Hepatocyte (in vitro differentiated cells): ENCODE measurements around the gene PRRT3. TPM values are rescaled to one million over a fixed set of nuclear protein-coding genes. Genes with fewer than 3 reads are reported as not detected.
A peak's percentile ranks its signal among the peaks of the same experiment; 100 is the strongest.

Source experiments
- DNase-seq: peaks from one replicate; pipeline ENCODE4 v3.0.0-alpha.2; 2016; ENCODE audit warnings: low spot score
- H2AFZ ChIP-seq: fragments of 200-600 bp; sonication (generic); 2 replicates; pipeline ENCODE4 v1.6.0; 2016; ENCODE audit warnings: antibody characterized with exemption, mild to moderate bottlenecking
- H3K27ac ChIP-seq: fragments of 200-600 bp; sonication (generic); 2 replicates; pipeline ENCODE4 v1.5.1; 2016; ENCODE audit warnings: mild to moderate bottlenecking
- H3K27me3 ChIP-seq: fragments of 200-600 bp; sonication (generic); 2 replicates; pipeline ENCODE4 v1.6.1; 2016
- H3K36me3 ChIP-seq: fragments of 200-600 bp; sonication (generic); replicated peaks from 2 replicates; pipeline ENCODE4 v1.5.1; 2016; ENCODE audit warnings: low read depth; ENCODE audit not compliant: insufficient read depth
- H3K4me1 ChIP-seq: fragments of 200-600 bp; sonication (generic); 2 replicates; pipeline ENCODE4 v1.5.1; 2016; ENCODE audit warnings: mild to moderate bottlenecking, moderate library complexity; ENCODE audit not compliant: insufficient read depth
- H3K4me2 ChIP-seq: fragments of 200-600 bp; sonication (generic); 2 replicates; pipeline ENCODE4 v1.6.0; 2016
- H3K4me3 ChIP-seq: fragments of 200-600 bp; sonication (generic); 2 replicates; pipeline ENCODE4 v1.5.1; 2016; ENCODE audit warnings: mild to moderate bottlenecking
- H3K79me2 ChIP-seq: fragments of 200-600 bp; sonication (generic); 2 replicates; pipeline ENCODE4 v1.6.0; 2017; ENCODE audit warnings: mild to moderate bottlenecking
- H3K9me2 ChIP-seq: fragments of 200-600 bp; sonication (generic); replicated peaks from 2 replicates; pipeline ENCODE4 v1.6.0; 2017; ENCODE audit warnings: mild to moderate bottlenecking; ENCODE audit not compliant: insufficient read depth
- H3K9me3 ChIP-seq: fragments of 200-600 bp; sonication (generic); 2 replicates; pipeline ENCODE4 v1.5.1; 2016; ENCODE audit warnings: low read depth, mild to moderate bottlenecking
- H4K20me1 ChIP-seq: fragments of 200-600 bp; sonication (generic); 2 replicates; pipeline ENCODE4 v1.6.0; 2016; ENCODE audit warnings: mild to moderate bottlenecking; ENCODE audit not compliant: insufficient read depth, poor library complexity, severe bottlenecking
- CTCF ChIP-seq: fragments of 200-600 bp; sonication (generic); IDR thresholded peaks from 2 replicates; pipeline ENCODE4 v1.5.1; 2016; ENCODE audit warnings: antibody characterized with exemption, mild to moderate bottlenecking; ENCODE audit not compliant: poor library complexity
- EZH2 ChIP-seq: fragments of 200-600 bp; sonication (generic); IDR thresholded peaks from 2 replicates; pipeline ENCODE4 v1.6.1; 2016; ENCODE audit warnings: antibody characterized with exemption, mild to moderate bottlenecking, borderline replicate concordance
- EZH2phosphoT487 ChIP-seq: fragments of 200-600 bp; sonication (generic); IDR thresholded peaks from one replicate; pipeline ENCODE4 v1.6.1; 2018; ENCODE audit warnings: antibody characterized with exemption, mild to moderate bottlenecking, low read depth, moderate library complexity; ENCODE audit not compliant: unreplicated experiment, severe bottlenecking
- WGBS: methylation state at CpG from one replicate; pipeline ENCODE4 v1.1.6; 2016; ENCODE audit warnings: low lambda C conversion rate; ENCODE audit errors: missing lambda C conversion rate; 5-methylcytosine and 5-hydroxymethylcytosine counted together
- polyA plus RNA-seq: library from polyadenylated mRNA; unstranded; fragments of >200 nt; fragmentation: Nextera tagmentation; extraction: Ambion mirVana; gene quantifications from 2 replicates; pipeline ENCODE4 v1.2.1, GENCODE V29; 2016
- total RNA-seq: library from RNA; depleted of rRNA; stranded (reverse); fragments of >200 nt; gene quantifications from 2 replicates; pipeline ENCODE4 v1.2.3, GENCODE V29; 2014

The PRRT3 gene
- total and polyA plus RNA-seq, 2 experiments from 2014 or later = 2.0 to 2.5 TPM

GRCh38 chr3:9938966-9939365 lies 13.2 kb downstream of the PRRT3 start:
- no peak for TF ChIP-seq CTCF
- TF ChIP-seq EZH2 = no peak
- no peak for TF ChIP-seq EZH2phosphoT487
- no peak overlapping the region for H3K27ac ChIP-seq
- no peaks in the 10 kb centered on the region for H3K27me3 ChIP-seq
- 95% methylated on average over 2 of the region's 2 CpGs for WGBS
- H3K9me2 ChIP-seq = no peaks in the 10 kb centered on the region
- DNase-seq = no peak
- no peaks in the 10 kb centered on the region for H3K36me3 ChIP-seq
- H3K4me3 ChIP-seq = no peak overlapping the region
- peaks cover 15% of the 10 kb centered on the region for H3K4me1 ChIP-seq
- no peaks in the 10 kb centered on the region for H3K9me3 ChIP-seq
- H3K4me2 ChIP-seq = no peak overlapping the region
- no peak overlapping the region for H2AFZ ChIP-seq
- H4K20me1 ChIP-seq = no peaks in the 10 kb centered on the region
- H3K79me2 ChIP-seq = peaks cover 26% of the 10 kb centered on the region

GRCh38 chr3:9937486-9938238 lies 14.5 kb downstream of the PRRT3 start:
- Histone ChIP-seq H3K36me3 (no peaks in the 10 kb centered on the region), H3K4me1 (peaks cover 22% of the 10 kb centered on the region), H3K9me2 (no peaks in the 10 kb centered on the region), H4K20me1 (no peaks in the 10 kb centered on the region), H3K27ac (no peak overlapping the region), H3K9me3 (no peaks in the 10 kb centered on the region), H3K4me3 (no peak overlapping the region), H3K27me3 (no peaks in the 10 kb centered on the region), H3K79me2 (peaks cover 26% of the 10 kb centered on the region), H2AFZ (no peak overlapping the region), H3K4me2 (no peak overlapping the region)
- no peak for TF ChIP-seq EZH2
- TF ChIP-seq EZH2phosphoT487 = no peak
- TF ChIP-seq CTCF = no peak
- DNase-seq = no peak
- WGBS = 95% methylated on average over 11 of the region's 13 CpGs

- WGBS = 96% methylated on average over 5 of the region's 5 CpGs
- Histone ChIP-seq H3K36me3 (no peaks in the 10 kb centered on the region), H3K79me2 (peaks cover 26% of the 10 kb centered on the region), H3K9me2 (no peaks in the 10 kb centered on the region), H4K20me1 (no peaks in the 10 kb centered on the region), H3K4me1 (peaks cover 29% of the 10 kb centered on the region), H3K4me3 (no peak overlapping the region), H3K4me2 (peak overlapping the region; percentile 99), H3K9me3 (no peaks in the 10 kb centered on the region), H3K27me3 (no peaks in the 10 kb centered on the region), H3K27ac (no peak overlapping the region), H2AFZ (no peak overlapping the region)
- no peak for TF ChIP-seq CTCF
- no peak for TF ChIP-seq EZH2
- TF ChIP-seq EZH2phosphoT487 = no peak
- DNase-seq = no peak
Observed at GRCh38 chr3:9935966-9936510, 16.2 kb downstream of the PRRT3 start.
